Measurements from ENCODE around the gene ZNF438.

ZNF438 gene

DNA sequence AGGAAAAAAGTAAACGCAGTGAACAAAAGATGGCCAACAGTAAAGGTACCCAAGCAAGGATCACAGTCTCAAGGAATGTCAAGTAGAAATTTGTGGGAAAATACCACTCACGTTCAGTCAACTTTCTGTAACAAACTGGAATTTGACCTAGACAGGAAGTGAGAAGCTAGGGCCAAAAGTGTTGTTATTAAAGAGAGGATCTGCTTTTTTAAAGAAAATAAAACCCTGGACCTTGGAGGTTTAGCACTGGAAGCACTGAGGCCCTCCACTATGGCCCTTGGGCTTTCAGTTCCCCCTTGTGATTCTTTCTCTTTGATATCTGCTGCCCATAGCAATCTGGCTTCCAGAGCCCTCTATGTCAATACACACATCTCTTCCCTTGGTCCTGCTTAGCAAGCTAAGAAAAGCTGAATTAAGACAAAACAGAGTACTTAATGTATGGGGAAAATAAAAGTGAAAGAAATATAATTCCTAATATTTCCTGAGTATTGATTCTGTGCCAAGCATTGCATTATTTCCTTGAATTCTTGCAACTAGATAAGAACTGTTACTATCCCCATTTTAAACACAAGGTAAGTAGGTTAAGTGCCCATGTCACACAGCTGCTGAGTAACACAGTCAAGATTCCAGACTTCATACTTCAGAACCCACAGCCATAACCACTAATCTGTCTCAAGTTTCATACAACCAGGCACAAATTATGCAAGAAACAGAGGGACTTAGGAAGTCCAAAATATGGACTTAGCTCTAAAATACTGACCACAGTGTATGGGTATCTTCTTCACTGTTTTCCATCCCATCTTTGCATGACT is 2.6 kb upstream of the ZNF438 start:
- TF ChIP-seq, protein P1, sequence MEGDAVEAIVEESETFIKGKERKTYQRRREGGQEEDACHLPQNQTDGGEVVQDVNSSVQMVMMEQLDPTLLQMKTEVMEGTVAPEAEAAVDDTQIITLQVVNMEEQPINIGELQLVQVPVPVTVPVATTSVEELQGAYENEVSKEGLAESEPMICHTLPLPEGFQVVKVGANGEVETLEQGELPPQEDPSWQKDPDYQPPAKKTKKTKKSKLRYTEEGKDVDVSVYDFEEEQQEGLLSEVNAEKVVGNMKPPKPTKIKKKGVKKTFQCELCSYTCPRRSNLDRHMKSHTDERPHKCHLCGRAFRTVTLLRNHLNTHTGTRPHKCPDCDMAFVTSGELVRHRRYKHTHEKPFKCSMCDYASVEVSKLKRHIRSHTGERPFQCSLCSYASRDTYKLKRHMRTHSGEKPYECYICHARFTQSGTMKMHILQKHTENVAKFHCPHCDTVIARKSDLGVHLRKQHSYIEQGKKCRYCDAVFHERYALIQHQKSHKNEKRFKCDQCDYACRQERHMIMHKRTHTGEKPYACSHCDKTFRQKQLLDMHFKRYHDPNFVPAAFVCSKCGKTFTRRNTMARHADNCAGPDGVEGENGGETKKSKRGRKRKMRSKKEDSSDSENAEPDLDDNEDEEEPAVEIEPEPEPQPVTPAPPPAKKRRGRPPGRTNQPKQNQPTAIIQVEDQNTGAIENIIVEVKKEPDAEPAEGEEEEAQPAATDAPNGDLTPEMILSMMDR (IDR thresholded peaks at IDR 0.05; ENCODE audit: borderline replicate concordance, control extremely low read depth, extremely low read depth, insufficient read depth, missing control alignments): no peak
- DNase-seq (ENCODE audit: low spot score): no peak
- in situ Hi-C loops (cut with MboI; ENCODE audit: low sequenced_read_pairs, unreplicated experiment): no loop called here

DNA sequence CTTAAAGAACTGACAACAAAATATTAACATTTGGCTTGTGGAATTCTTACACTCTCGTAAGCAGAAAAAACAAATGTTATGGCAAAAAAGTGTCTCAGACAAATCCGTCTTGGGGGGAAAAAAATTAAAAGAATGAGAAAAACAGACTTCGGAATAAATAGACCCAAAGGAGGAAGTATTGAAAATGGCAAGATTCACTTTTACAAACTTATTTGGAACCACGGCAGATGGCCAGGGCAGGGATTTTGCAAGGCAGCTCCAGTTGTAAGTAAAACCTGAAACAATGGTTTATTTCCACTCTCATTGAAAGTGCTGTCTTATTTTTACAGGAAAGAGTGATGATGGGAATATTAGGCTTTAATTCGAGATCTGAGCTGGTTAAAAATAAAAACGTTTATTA is 1.5 kb upstream of the ZNF438 start:
- TF ChIP-seq, protein P1 (IDR thresholded peaks at IDR 0.05; ENCODE audit: borderline replicate concordance, control extremely low read depth, extremely low read depth, insufficient read depth, missing control alignments): no peak
- in situ Hi-C loops (cut with MboI; ENCODE audit: low sequenced_read_pairs, unreplicated experiment): no loop called here
- DNase-seq (ENCODE audit: low spot score): no peak

DNA sequence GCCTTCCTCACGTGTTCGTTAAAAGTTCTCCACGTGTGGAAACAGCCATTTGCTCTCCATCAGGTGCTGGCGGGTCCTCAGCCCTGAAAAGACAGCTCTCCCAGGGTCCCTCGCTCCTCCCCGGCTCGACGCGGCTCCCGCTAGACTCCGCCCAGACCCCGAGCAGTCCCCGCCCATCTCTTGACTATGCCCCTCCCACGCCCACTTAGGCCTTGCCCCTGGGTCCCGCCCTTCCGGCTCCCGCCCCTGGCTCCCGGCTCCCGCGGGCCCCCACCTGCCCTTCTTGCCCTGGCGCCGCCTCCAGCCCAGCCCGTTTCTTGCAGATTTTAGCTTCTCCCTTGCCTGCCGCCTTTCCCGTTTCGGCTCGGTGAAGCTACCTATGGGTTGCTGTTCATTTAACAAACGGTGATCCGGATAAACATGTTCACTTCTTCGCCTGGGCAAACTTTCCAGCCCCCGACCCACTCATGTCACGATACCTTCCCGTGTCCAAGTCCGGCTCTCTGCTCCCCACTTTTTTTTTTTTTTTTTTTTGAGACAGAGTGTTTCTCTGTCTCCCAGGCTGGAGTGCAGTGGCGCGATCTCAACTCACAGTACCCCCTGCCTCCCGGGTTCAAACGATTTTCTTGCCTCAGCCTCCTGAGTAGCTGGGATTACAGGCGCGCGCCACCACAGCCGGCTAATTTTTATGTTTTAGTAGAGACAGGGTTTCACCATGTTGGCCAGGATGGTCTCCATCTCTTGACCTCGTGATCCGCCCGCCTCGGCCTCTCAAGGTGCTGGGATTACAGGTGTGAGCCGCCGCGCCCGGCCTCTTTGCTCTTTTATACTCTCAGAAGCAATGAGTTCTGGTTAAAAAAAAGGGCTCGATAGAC is 830 bp upstream of the ZNF438 start:
- TF ChIP-seq, protein P1 (IDR thresholded peaks at IDR 0.05; ENCODE audit: borderline replicate concordance, control extremely low read depth, extremely low read depth, insufficient read depth, missing control alignments): no peak
- DNase-seq (ENCODE audit: low spot score): peak; percentile 96
- in situ Hi-C loops (cut with MboI; ENCODE audit: low sequenced_read_pairs, unreplicated experiment): no loop called here

DNA sequence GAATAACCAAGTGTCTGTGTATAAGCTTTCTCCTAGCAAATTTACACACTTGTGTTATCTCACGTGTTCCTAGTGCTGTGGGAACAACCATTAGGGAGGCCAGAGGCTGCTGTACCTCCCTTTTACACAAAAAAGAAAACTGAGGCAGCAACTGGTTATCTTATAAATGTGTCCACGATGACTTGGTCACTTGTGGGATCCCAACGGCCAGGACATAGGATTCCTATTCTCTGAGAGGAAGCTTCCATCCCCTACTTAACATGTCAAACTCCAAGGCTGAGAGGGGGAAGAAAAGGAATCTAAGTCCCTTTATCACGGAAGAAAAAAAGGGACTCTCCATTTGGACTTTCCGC is 484 bp downstream of the ZNF438 start:
- in situ Hi-C loops (cut with MboI; ENCODE audit: low sequenced_read_pairs, unreplicated experiment): no loop called here
- DNase-seq (ENCODE audit: low spot score): no peak
- TF ChIP-seq, protein P1 (IDR thresholded peaks at IDR 0.05; ENCODE audit: borderline replicate concordance, control extremely low read depth, extremely low read depth, insufficient read depth, missing control alignments): no peak

DNA sequence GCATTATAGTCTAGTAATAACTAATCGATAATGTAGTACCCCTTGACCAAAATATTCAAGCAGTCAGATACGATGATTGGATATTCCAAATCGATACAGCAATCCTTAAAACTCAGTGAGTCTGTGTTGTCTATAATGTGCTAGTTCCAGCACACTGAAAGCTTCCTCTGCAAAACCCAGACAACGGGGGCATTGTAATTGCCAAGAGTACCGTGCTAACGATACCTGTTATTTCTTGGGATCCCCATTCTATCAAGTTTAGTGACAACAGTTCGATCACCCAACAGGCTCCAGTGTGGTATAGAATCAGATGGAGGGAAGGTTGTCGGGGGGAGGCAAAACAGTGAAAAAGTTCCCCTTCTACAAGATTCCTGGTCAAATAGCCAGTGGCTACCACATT is 865 bp downstream of the ZNF438 start:
- no peak for DNase-seq (ENCODE audit: low spot score)
- TF ChIP-seq, protein P1 (IDR thresholded peaks at IDR 0.05; ENCODE audit: borderline replicate concordance, control extremely low read depth, extremely low read depth, insufficient read depth, missing control alignments): no peak
- in situ Hi-C loops (cut with MboI; ENCODE audit: low sequenced_read_pairs, unreplicated experiment): no loop called here

DNA sequence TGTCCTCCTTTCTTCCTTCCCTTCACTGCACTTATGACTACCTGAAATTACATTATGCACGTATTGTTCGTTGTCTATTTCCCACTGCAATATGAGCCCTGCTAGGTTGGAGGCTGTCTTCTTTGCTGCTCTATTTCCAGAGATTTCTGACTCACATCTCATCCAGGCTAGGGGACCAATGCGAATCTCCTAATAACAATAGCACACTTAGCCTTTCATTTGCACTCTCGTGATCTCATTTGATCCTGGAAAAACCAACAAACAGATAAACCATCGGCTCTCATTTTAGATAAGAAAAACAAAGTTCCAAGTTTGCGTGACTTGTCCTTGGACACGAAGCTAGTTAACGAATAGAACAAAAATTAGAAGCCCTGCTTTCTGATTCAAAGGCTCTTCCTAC is 1.4 kb downstream of the ZNF438 start:
- TF ChIP-seq, protein P1 (IDR thresholded peaks at IDR 0.05; ENCODE audit: borderline replicate concordance, control extremely low read depth, extremely low read depth, insufficient read depth, missing control alignments): no peak
- DNase-seq (ENCODE audit: low spot score): no peak
- in situ Hi-C loops (cut with MboI; ENCODE audit: low sequenced_read_pairs, unreplicated experiment): no loop called here
